ENCODE results near the gene PIK3CA. TPM values are rescaled to one million over a fixed set of nuclear protein-coding genes. Genes with fewer than 3 reads are reported as not detected.

The PIK3CA gene
- total RNA-seq: 20.0 and 30.2 TPM in 2 replicates

- DNase-seq (ENCODE audit: low read depth): peak; percentile 99
- H3K4me3 ChIP-seq (ENCODE audit: low read depth, low read length): peak within 1 kb of the TSS; percentile 87
- TF ChIP-seq, protein P1, sequence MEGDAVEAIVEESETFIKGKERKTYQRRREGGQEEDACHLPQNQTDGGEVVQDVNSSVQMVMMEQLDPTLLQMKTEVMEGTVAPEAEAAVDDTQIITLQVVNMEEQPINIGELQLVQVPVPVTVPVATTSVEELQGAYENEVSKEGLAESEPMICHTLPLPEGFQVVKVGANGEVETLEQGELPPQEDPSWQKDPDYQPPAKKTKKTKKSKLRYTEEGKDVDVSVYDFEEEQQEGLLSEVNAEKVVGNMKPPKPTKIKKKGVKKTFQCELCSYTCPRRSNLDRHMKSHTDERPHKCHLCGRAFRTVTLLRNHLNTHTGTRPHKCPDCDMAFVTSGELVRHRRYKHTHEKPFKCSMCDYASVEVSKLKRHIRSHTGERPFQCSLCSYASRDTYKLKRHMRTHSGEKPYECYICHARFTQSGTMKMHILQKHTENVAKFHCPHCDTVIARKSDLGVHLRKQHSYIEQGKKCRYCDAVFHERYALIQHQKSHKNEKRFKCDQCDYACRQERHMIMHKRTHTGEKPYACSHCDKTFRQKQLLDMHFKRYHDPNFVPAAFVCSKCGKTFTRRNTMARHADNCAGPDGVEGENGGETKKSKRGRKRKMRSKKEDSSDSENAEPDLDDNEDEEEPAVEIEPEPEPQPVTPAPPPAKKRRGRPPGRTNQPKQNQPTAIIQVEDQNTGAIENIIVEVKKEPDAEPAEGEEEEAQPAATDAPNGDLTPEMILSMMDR (IDR thresholded peaks at IDR 0.05; ENCODE audit: insufficient read depth, low read depth, low read length): no peak
These were observed at the start of gene PIK3CA for GRCh38 chr3:179147873-179148615. PIK3CA (plus strand) TSS chr3:179148357; CDS start chr3:179198826, 50,469 bp downstream.

- H3K4me3 ChIP-seq (ENCODE audit: low read depth, low read length): peak overlapping the region; percentile 42
- TF ChIP-seq, protein P1 (IDR thresholded peaks at IDR 0.05; ENCODE audit: insufficient read depth, low read depth, low read length): peak; percentile 39
- peak; percentile 92 for DNase-seq (ENCODE audit: low read depth)
These were observed 49.6 kb upstream of the PIK3CA start for GRCh38 chr3:179098388-179099077.

DNA sequence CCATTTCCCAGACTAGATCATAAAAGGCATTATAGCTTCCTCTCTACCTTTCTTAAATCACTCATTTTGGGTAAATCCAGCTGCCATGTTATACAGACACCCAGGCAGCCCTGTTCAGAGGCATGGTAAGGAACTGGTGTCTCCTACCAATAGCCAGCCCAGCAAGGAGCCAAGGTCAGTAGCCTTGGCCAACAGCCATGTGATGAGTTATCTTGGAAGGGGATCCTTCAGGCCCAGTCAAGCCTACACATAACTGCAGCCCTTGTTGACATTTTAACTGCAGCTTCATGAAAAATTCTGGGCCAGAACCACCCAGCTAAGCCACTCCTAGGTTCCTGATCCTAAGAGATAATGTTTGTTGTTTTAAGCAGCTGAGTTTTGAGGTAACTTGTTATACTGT, 47.5 kb upstream of the PIK3CA start:
- peak; percentile 31 for DNase-seq (ENCODE audit: low read depth)
- TF ChIP-seq, protein P1 (IDR thresholded peaks at IDR 0.05; ENCODE audit: insufficient read depth, low read depth, low read length): no peak
- H3K4me3 ChIP-seq (ENCODE audit: low read depth, low read length): no peak overlapping the region

DNA sequence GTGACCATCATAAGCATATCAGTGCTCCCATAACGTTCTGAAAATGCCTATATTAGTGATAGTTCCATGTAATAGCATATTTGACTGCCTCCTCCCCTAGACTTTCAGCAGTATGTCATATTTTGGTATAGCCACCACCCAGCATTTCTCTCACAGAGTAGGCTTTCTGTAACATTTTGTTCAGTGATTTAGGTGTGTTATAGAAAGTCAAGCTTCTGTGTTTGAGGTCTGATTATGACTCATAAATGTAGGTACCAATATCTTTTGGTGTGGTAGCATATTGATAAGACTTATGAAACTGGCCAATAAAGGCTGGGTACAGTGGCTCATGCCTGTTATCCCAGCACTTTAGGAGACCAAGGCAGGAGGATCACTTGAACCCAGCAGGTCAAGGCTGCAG, 42.3 kb upstream of the PIK3CA start:
- TF ChIP-seq, protein P1 (IDR thresholded peaks at IDR 0.05; ENCODE audit: insufficient read depth, low read depth, low read length): no peak
- no peak overlapping the region for H3K4me3 ChIP-seq (ENCODE audit: low read depth, low read length)

DNA sequence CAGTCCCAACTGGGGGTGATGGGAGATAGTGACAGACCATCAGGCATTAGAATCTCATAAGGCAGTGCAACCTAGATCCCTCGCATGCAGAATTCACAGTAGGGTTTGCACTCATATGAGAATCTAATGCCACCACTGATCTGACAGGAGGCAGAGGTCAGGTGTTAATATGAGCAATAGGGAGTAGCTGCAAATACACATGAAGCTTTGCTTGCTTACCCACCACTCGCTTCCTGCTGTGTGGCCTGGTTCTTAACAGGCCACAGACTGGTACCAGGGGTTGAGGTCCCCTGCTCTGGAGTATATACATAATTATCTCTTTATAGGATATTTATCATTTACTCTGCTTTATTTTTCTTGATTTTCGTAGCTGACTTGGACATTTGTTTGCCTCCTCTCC, 40.5 kb upstream of the PIK3CA start:
- DNase-seq (ENCODE audit: low read depth): no peak
- H3K4me3 ChIP-seq (ENCODE audit: low read depth, low read length): no peak overlapping the region
- TF ChIP-seq, protein P1 (IDR thresholded peaks at IDR 0.05; ENCODE audit: insufficient read depth, low read depth, low read length): no peak

More for the DNA sequence above, 42.3 kb upstream of the PIK3CA start:
- no peak for DNase-seq (ENCODE audit: low read depth)

DNA sequence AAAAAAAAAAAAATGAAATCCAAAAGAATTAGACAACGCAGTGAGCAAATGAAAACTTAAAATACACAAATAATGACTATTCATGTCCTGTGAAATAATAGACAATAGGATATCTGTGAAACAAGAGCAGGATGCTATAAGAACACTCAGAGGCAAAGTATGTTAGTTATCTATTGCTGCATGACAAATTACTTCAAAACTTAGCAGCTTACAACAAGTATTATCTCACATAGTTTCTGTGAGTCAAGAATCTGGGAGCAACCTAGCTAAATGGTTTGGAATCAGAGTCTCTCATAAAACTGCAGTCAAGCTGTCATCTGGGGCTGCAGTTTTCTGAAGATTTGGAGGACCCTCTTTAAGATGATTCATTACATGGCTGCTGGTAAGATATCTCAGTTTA, 40.1 kb upstream of the PIK3CA start:
- peak; percentile 64 for DNase-seq (ENCODE audit: low read depth)
- no peak overlapping the region for H3K4me3 ChIP-seq (ENCODE audit: low read depth, low read length)
- TF ChIP-seq, protein P1 (IDR thresholded peaks at IDR 0.05; ENCODE audit: insufficient read depth, low read depth, low read length): no peak
